CD4-positive, alpha-beta T cell treated with Interleukin-2 at 100 ng/mL for 4 hours (primary cell): Measurements from ENCODE around the gene CACNA1B.

Experiments used
- DNase-seq: peaks from one replicate; pipeline ENCODE4 v3.0.0-alpha.2; 2020; ENCODE audit warnings: low spot score

Gene CACNA1B

GRCh38 chr9:137986268-137987099, 108.9 kb downstream of the CACNA1B start:
- DNase-seq, result no peak

GRCh38 chr9:137987244-137988030, 109.9 kb downstream of the CACNA1B start:
- DNase-seq, result no peak

GRCh38 chr9:137988051-137988450, 110.5 kb downstream of the CACNA1B start:
- no peak for DNase-seq

GRCh38 chr9:137988701-137989100, 111.1 kb downstream of the CACNA1B start:
- no peak for DNase-seq

- DNase-seq, result no peak
Measured at GRCh38 chr9:137989156-137989555, 111.6 kb downstream of the CACNA1B start.

- DNase-seq, result no peak
Measured at GRCh38 chr9:137989999-137990715, 112.6 kb downstream of the CACNA1B start.

GRCh38 chr9:138003485-138004190, 126.1 kb downstream of the CACNA1B start:
- DNase-seq, result no peak

- no peak for DNase-seq
Measured at GRCh38 chr9:138006576-138007233, 129.1 kb downstream of the CACNA1B start.

- DNase-seq, result no peak
Measured at GRCh38 chr9:138007566-138007917, 130.0 kb downstream of the CACNA1B start.

GRCh38 chr9:138007918-138008841, 130.6 kb downstream of the CACNA1B start:
- DNase-seq, result no peak

GRCh38 chr9:138009016-138009802, 131.6 kb downstream of the CACNA1B start:
- no peak for DNase-seq

- no peak for DNase-seq
Measured at GRCh38 chr9:138009803-138010690, 132.5 kb downstream of the CACNA1B start.

- DNase-seq, result no peak
Measured at GRCh38 chr9:138010861-138011260, 133.3 kb downstream of the CACNA1B start.

- no peak for DNase-seq
Measured at GRCh38 chr9:138011951-138012500, 134.4 kb downstream of the CACNA1B start.

- no peak for DNase-seq
Measured at GRCh38 chr9:138013273-138013672, 135.7 kb downstream of the CACNA1B start.

GRCh38 chr9:138013836-138014562, 136.4 kb downstream of the CACNA1B start:
- DNase-seq, result no peak

GRCh38 chr9:138014563-138014945, 137.0 kb downstream of the CACNA1B start:
- DNase-seq, result no peak
